COR-L47 (cell line): ENCODE data around the gene CCDC158.
"Not testable (repeated sequence)": the region's sequence is repeated elsewhere in the genome, so short reads cannot be mapped to it uniquely, and the experiment has no call there.

Source experiments
- DNase-seq: peaks from one replicate; lab custom pipeline; 2025; lab: John Stamatoyannopoulos, UW

CCDC158 gene

DNA sequence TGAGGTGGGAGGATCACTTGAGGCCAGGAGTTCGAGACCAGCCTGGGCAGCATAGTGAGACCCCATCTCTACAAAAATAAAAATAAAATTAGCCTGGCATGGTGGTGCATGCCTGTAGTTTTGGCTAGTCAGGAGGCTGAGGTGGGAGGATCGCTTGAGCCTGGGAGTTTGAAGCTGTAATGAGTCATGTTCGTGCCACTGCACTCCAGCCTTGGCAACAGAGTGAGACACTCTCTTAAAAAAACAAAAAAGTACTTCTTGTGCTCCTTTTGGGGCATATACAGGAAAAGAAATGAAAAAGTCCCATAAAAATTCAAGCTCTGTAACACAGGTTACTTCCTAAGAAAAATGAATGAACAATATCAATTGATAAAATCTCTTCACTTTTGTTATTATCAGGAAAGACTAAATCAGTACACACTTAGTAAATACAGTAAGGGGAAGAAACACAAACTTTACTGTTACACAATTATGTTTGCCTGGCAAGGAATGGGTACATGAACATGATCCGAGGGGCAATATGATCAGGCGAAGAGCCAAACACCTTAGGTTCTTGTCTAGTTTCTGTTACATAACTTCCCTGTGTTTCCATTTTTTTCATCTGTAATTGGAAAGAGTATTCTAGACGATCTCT, 46.9 kb downstream of the CCDC158 start:
- DNase-seq = no peak

DNA sequence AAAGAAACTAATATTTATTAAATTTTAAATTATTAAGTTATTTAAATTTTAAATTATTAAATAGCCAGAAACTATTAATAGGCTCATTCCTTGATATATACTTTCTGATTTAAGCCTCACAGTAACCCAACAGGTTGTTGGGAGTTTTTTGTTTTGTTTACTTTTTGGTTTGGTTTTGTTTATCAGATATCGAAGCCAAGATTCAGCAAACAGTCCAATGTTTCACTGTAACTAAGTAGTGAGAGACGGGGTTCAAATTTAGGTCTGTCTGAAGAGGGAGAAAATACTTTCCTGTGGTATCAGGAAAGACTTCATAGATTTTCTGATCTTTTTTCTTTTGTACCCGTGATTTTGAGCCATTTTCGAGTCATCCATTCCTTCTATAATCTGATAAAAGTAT, 54.2 kb downstream of the CCDC158 start:
- DNase-seq = no peak

DNA sequence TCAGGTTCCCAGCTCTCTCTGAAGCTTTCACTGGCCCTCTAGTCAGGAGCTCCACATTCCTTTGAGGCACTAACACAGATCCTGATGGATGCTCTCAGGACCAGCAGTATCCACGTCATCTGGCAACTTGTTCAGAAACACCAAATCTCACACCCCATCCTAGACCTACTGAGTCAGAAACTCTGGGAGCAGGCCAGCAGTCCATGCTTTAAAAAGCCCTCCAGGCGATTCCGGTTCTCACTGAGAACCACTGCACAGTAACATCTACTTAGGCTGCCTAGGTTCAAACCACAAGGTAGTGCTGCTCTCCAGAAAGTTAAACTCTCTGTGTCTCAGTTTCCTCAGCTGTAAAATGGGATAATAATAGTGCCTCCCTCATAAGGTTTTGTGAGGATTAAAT, 55.3 kb downstream of the CCDC158 start:
- no peak for DNase-seq

DNA sequence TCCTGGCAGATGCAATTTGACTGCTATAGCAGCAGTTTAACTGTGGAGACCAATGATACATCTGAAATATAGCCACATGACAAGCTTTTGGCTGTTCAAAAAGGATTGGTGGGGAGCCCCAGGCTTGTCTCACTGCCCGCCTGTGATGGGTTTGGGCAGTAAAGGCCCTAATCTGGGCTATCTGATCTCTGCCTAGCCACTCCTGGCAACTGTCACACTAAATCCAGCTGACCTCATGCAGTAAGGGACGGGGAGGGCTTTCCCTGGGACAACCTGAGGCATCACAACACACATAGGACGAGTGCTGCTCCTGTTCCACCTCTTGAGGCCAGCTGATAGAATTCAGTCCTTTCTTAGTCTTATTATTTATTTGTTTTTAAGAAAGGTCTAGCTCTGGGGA, 56.2 kb downstream of the CCDC158 start:
- no peak for DNase-seq

DNA sequence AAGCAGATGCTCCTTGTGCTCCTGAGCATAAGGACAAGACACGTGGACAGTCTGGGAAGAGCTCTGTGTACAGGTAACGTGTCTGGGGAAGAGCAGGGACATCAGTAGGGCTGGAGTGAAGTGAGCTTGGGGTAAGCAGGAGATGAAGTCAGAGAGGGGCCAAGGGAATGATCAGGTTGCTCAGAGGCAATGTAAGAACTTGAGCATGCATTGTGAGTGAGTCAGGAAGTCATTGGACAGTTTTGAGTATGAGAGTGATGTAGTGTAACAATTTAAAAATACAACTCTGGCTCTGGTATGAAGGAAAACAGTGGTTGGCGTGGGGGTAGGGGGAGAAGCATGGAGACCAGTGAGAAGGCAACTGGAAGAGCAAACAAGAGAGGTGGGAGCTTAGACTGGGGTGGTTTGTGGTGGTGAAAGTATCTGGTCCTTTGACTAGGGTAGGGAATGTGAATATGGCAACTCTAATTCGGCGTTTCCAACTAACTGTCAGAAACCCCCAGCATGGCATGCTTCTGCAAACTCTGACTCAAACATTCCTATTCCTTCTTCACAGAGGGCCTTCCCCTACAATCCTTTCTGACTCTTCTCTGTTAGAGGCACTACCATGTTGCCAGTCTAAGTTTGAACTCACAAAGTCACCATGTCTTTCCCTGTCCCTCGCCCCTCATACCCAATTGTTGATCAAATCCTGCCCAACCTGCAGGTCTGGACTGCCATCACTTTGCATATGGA, 57.2 kb downstream of the CCDC158 start:
- no peak for DNase-seq

DNA sequence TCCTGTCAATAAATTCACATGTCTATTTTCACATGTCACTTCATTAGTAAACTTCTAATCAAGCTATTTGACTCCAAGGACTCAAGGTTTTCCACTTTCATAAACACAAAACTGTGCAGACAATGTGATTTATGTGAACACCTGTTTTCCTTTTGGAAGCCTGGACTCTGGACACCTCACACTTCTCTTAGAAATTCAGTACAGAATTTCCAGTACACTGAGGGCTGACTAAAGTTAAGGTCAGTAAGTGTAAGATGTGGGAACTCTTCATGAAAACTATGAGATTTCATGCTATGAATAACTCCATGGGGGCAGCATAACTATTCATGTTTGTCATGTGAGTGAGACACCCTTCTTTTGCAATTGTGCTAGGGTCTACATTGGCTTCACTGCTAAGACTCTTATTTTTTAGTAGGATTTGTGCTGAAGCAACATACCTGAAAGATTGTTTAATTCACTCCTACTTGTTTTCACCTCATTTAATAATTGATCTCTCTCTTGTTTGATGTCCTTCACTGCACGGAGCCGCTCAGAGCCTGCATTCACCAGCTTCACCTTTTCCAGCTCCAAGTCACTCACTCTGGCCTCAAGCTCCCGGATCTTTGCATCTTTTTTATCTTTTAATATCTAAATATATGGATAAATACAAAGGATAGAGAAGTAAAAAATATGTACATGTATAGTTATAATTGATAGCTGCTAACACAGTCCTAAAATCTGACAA, 59.1 kb downstream of the CCDC158 start:
- DNase-seq = no peak

DNA sequence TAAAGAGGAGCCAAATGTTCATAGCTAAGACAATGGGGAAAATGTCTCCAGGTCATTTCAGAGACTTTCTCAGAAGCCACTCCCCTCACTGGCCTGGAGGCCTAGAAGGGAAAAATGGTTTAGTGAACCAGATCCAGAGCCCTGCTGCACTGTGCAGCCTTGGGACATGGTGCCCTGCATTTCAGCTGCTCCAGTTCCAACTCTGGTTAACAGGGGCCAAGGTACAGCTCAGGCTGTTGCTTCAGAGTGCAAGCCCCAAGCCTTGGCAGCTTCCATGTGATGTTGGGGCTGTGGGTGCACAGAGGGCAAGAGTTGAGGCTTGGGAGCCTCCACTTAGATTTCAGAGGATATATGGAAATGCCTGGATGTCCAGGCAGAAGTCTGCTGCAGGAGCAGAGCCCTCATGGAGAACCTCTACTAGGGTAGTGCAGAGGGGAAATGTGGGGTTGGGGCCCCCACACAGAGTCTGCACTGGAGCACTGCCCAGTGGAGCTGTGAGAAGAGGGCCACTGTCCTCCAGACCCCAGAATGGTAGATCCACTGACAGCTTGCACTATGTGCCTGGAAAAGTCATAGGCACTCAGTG, 61.0 kb downstream of the CCDC158 start:
- not testable (repeated sequence) for DNase-seq

DNA sequence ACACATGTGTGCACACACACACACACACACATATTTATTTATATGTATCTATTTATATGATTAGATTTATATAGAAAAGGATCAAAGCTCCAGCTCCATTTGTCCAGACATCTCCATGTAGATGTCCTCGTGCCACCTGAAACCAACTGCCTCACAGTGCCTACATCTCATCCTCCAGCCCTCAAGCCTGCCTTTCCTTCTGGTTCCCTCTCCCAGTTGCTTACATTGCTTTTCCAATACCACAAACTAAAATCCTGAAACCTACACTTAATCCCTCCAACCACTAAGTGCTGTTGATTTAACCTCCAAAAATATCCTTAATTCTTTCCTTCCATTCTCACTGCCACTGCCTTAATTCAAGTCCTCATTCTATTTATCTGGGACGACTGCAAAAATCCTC, 63.0 kb downstream of the CCDC158 start:
- DNase-seq = no peak

DNA sequence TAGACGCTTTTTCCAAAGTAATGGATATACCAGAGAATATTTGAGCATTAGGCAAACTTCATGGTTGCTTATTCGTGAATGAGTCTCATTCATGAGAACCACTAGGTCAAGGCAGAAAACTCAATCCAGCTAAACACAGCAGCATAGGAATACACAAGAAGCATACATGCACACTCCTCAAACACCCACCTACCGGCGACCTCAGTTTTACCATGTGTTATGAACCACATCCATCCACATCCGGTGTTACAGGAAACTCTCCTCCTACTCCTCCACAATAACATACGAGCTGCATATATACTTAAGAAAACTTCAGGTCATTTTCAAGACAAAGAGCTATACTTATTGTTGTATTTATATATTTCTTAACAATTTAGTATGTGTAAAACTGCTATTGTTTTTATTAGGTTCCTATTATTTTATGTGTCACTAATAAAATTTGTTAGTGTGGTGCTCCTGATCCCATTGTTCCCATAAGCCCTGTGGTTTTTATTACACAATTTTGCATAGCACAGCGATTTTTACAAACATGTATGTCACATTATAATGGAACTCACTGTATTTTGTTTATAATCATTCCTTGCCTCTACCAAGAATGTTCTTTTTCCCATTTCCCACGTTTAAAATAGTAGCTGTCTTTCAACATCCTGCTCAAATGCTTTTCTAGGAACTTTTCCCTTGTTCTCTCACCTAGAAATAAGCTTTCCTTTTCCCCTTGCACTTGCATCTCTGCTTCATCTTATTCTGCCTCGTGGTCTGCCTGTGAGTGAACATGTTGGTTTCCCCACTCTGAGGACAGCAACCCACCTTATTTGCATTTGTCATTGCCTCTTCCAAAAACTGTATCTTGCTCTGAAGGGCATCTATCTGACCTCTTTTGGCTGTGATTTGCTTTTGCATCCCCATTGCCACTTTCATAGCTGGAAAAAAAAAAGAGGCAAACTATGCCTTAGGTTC, 66.1 kb downstream of the CCDC158 start:
- DNase-seq = no peak

DNA sequence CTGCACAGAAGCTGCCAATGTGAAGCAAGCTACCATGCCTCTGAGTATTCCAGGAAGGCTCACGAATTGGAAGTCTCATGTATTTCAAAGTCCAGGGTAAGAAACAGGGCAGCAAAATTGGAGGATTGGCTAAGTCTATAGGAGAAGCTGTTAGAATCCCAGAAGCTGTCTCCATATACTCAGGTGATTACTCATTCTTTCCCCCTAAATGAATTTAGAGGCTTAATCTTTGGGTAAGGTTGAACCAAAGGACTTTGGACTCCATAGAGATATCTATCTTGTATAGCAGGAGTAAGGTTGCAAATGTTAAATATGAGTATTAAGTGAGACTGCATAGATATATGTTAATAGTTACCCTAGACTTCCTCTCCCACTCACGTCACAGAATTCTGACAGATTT, 78.1 kb downstream of the CCDC158 start:
- no peak for DNase-seq

DNA sequence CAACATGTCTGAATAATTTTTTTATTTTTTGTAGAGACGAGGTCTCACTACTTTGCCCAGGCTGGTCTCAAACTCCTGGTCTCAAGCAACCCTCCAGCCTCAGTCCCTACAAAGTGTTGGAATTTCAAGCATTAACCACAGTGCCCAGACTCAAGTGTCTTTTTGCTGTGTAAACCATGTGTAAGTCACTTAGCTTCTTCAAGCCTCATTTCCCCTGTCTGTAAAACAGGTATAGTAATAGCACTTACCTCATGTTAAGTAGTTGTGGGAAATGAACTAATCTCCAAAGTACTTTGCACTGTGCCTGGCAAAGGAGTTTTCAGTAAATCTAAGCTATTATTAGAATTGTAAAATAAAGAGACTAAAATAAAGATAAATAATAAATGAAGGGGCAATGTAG, 78.8 kb downstream of the CCDC158 start:
- DNase-seq = no peak

DNA sequence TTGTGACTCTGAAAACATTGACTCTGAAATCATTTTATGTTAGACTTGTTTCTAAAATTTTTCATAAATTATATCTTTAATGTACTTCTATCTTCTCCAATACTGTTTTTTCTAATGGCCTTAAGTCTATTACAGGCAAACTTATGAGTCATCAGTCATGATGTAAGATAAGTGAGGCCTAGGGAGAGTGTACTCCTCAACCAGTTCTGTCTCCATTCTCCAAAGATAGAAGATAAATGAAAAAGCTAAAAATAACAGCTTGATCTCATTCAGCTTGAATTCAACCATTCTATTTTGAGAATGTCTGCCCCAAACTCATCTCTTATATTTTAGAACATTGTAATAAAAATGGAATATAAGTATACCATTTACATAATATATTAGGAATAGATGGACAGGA, 79.9 kb downstream of the CCDC158 start:
- no peak for DNase-seq

DNA sequence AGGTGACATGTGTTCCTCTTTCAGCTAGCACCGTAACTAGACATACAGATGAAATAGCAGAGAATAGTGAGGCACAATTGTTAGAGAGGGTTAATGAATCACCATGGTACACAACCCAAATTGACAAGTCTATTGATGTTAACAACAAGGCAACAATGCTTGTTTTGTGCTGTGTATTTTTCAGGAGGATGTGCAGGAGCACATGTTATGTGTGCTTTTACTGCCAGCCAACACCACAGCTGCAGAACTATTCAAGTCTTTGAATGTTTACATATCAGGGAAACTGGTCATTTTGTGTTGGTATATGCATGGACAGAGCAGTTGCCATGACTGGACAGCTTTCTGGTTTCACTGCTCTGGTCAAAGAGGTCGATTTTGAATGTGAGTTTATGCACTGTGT, 81.6 kb downstream of the CCDC158 start:
- no peak for DNase-seq

DNA sequence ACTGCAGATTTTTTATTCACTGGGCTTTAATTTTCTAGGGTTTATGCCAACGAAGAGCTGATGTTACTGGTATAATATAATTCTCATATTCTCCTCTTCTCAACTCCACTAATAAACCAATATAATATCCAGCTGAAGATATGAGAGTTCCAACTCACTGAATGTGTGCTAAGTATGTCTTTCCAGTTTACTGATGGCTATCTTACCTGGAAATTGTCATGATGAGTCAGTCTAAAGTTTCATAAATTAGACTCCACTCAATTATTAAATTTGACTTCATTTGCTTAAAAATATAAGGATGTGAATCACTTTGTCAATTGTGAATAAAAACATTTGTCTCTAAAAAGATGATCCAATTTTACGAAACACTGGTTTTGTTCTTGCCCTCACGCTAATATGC, 86.1 kb downstream of the CCDC158 start:
- no peak for DNase-seq

DNA sequence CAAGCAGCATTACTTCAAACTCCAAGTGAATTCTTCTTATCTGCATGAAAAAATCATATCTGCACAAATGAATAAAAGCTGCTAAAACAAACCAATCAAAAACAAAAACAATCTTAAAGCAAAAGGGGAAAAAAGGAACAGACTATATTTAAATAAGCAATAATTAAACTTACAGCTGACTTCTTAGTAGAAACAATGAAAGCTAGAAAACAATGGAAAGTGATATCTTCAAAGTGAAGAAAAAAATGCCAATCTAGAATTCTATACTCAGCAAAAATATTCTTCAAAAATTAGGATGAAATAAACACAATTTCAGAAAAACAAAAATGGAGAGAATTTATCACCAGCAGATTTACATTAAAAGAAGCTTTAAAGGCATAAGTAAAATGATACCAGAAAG, 94.4 kb downstream of the CCDC158 start:
- DNase-seq = no peak

DNA sequence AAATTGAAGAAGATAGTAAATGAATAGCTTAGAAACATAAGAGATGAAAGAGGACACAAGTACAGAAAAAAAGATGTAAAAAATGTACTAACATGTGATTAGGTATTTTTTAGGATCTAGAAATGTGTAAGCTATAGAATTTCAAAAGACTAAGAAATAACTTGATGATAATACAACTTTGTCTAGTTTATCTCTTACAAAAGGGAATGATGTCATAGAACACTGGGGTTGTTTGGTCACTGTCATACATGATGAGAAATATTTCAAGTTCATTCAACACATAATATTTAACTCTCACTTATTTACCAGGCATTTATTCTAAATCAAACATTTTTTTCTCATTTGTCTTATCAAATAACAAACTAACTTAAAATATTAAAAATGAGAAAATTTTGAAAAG, 95.9 kb downstream of the CCDC158 start:
- no peak for DNase-seq

DNA sequence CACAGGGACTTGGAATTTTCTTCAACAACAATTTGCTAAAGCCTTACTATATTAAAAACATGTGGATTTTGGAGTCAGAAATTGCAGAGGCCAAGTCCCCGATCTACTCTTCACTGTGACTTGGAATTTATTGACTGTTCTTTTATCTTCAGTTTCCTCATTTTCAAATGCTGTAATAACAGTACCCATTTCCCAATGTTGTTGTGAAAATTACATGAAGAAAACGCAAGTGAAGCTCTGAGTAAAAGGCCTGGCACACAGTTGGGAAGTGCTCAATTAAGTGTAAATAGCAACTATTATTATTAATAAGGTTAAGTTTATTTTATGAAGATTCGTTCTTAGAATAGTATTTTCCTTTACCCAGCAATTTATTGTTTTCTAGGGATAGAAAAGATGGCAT, 98.7 kb downstream of the CCDC158 start:
- DNase-seq = no peak

DNA sequence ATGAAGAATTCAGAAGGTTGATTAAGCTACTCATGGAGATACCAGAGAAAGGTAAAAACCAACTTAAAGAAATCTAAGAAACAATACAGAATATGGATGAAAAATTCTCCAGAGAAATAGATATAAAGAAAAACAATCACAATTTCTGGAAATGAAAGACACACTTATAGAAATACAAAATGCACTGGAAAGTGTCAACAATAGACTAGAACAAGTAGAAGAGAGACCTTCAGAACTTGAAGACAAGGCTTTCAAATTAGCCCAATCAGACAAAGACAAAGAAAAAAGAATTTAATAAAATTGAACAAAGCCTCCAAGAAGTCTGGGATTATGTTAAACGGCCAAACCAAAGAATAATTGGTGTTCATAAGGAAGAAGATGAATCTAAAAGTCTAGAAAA, 104.8 kb downstream of the CCDC158 start:
- no peak for DNase-seq

DNA sequence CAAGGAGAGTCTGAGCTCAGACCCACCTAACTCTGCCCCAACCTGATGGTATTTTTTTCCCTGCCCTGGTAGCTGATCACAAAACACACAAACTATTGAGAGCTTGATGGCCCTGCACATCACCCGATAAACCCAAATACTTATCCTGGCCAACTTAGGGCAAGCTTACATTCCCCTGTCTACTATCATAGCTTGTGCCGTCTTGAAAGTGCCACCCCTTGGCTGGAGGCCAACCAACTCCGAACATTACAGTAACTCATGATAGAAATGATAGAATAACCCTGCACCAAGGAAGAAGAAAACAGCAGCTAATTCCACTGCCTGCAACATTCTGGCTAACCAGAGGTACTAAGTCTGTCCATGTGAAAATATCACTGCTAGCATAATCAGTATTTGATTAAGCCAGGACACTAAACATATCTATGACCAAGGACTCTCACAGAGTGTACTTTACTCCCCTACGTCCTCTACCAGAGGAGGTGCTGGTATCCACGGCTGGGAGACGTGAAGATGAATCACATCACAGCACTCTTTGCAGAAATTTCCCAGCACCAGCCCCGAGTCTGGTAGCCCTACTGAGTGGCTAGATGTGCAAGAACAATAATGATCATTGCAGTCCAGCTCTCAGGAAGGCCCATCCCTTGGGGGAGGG, 105.5 kb downstream of the CCDC158 start:
- DNase-seq = no peak

DNA sequence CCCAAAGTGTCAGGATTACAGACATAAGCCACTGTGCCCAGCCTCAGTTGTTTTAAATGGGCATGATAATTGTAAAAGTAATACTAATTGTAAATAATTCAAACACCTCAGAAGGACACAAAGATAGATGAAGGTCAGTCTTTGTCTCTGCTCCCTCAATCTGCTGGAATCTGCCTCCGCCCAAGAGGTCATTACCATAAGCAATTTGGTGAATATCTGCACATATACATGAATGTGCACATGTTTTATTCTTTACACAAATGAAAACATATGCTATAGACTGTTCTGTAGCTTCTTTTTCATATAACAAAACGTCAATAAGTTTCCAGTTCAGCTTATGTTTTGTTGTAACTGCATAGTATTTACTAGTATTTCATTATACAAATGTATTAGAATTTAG, 107.4 kb downstream of the CCDC158 start:
- no peak for DNase-seq

DNA sequence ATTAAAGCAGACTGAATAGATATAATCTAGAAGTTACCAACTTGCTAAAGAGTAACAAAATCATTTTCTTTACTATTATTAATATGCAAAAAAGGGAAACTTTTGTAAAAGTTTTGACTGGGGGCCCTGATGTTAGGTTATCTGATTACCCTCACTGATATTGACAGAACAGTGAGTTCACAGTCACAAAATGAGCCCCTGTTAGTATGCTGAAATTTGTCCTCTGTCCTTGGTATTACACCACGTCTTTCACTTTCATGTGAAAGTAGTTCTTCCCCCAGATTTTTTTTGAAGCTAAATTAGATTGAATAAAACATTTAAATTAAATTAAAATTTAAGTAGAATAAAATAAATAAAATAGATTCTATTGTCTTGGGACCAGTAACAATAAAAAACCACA, 108.5 kb downstream of the CCDC158 start:
- no peak for DNase-seq
